SK-N-SH (cell line): ENCODE results near the gene NRDC. TPM values are rescaled to one million over a fixed set of nuclear protein-coding genes. Genes with fewer than 3 reads are reported as not detected.
A peak's percentile ranks its signal among the peaks of the same experiment; 100 is the strongest.

Source experiments
- CTCF ChIA-PET: fragments of 300-600, 350-600 bp; formaldehyde crosslinking; extraction: SDS; loops from one replicate; lab custom pipeline; 2021; lab: Yijun Ruan, JAX
- POLR2A ChIA-PET: fragments of 350-600 bp; sonication (Branson Sonifier 250); formaldehyde crosslinking; extraction: SDS; loops from one replicate; lab custom pipeline; 2020; ENCODE audit warnings: antibody characterized with exemption, inconsistent platforms; lab: Yijun Ruan, JAX
- DNase-seq: peaks from one replicate; pipeline ENCODE4 v3.0.0; 2012
- H2AFZ ChIP-seq: fragments of 200-600 bp; sonication (generic); 2 replicates; pipeline ENCODE4 v1.8.1; 2016; ENCODE audit warnings: antibody characterized with exemption, mild to moderate bottlenecking, low read depth
- H3F3A ChIP-seq: fragments of 200-600 bp; sonication (generic); replicated peaks from 2 replicates; pipeline ENCODE3; 2016; ENCODE audit warnings: antibody characterized with exemption, mild to moderate bottlenecking; ENCODE audit not compliant: insufficient read depth
- H3K27ac ChIP-seq, 2 experiments: fragments of 200-500 bp in 1 of 2; fragments of 200-600 bp in 1 of 2; sonication (Bioruptor generic) in 1 of 2; sonication (generic), shearing (Covaris generic) in 1 of 2; 2 replicates each; pipeline versions ENCODE4 v1.5.1 to v1.6.1; 2014 to 2016; ENCODE audit warnings: low read depth in 2 of 2, inconsistent platforms in 1 of 2, low read length in 1 of 2, mild to moderate bottlenecking in 1 of 2, mixed read lengths in 1 of 2
- H3K27me3 ChIP-seq: fragments of 200-600 bp; sonication (generic), shearing (Covaris generic); 2 replicates; pipeline ENCODE4 v1.6.1; 2016; ENCODE audit warnings: mixed run types; ENCODE audit not compliant: insufficient read depth
- H3K36me3 ChIP-seq, 2 experiments: fragments of 200-500 bp in 1 of 2; fragments of 200-600 bp in 1 of 2; sonication (Bioruptor generic) in 1 of 2; sonication (generic) in 1 of 2; replicated peaks in 1 of 2; 2 replicates each; pipeline versions ENCODE3 to v1.5.1; 2014 to 2016; ENCODE audit warnings: low read length in 1 of 2, mild to moderate bottlenecking in 1 of 2; ENCODE audit not compliant: insufficient read depth in 2 of 2, control insufficient read depth in 1 of 2
- H3K4me1 ChIP-seq, 2 experiments: fragments of 200-500 bp in 1 of 2; fragments of 200-600 bp in 1 of 2; sonication (Bioruptor generic) in 1 of 2; sonication (generic), shearing (Covaris generic) in 1 of 2; 2 replicates each; pipeline versions ENCODE4 v1.5.1 to v1.6.1; 2014 to 2016; ENCODE audit warnings: low read depth in 1 of 2, low read length in 1 of 2, mixed run types in 1 of 2; ENCODE audit not compliant: insufficient read depth in 2 of 2, control insufficient read depth in 1 of 2
- H3K4me2 ChIP-seq: fragments of 200-600 bp; sonication (generic), shearing (Covaris generic); 2 replicates; pipeline ENCODE4 v1.6.1; 2017; ENCODE audit warnings: mixed run types
- H3K4me3 ChIP-seq, 2 experiments: fragments of 200-500 bp in 1 of 2; fragments of 200-600 bp in 1 of 2; sonication (Bioruptor generic) in 1 of 2; sonication (generic), shearing (Covaris generic) in 1 of 2; 2 replicates each; pipeline versions ENCODE4 v1.5.1 to v1.8.1; 2014 to 2016; ENCODE audit warnings: low read depth in 2 of 2, inconsistent platforms in 1 of 2, low read length in 1 of 2, mild to moderate bottlenecking in 1 of 2, mixed read lengths in 1 of 2, moderate library complexity in 1 of 2
- H3K79me2 ChIP-seq: fragments of 200-600 bp; sonication (generic); 2 replicates; pipeline ENCODE4 v1.8.1; 2017; ENCODE audit warnings: mild to moderate bottlenecking; ENCODE audit not compliant: insufficient read depth
- H3K9ac ChIP-seq: fragments of 200-600 bp; sonication (generic); 2 replicates; pipeline ENCODE4 v1.6.1; 2017; ENCODE audit warnings: mixed run types
- H3K9me2 ChIP-seq: fragments of 200-600 bp; sonication (generic); 2 replicates; pipeline ENCODE4 v1.6.1; 2017; ENCODE audit warnings: mixed run types
- H3K9me3 ChIP-seq: fragments of 200-600 bp; sonication (generic); 2 replicates; pipeline ENCODE4 v1.6.1; 2017; ENCODE audit warnings: mixed run types, mild to moderate bottlenecking, moderate library complexity
- H4K20me1 ChIP-seq: fragments of 200-600 bp; sonication (generic); 2 replicates; pipeline ENCODE4 v1.6.1; 2017; ENCODE audit warnings: mild to moderate bottlenecking, mixed run types; ENCODE audit not compliant: insufficient read depth
- EP300 ChIP-seq, 2 experiments: IDR thresholded peaks; 2 replicates each; pipeline versions ENCODE4 v1.4.0 to v1.6.1; 2012; ENCODE audit warnings: borderline replicate concordance in 1 of 2, low read depth in 1 of 2, low read length in 1 of 2
- EZH2phosphoT487 ChIP-seq: fragments of 200-600 bp; sonication (generic); IDR thresholded peaks from 2 replicates; pipeline ENCODE4 v1.6.1; 2017; ENCODE audit warnings: low read depth, mixed run types, mild to moderate bottlenecking, antibody characterized with exemption, moderate library complexity, borderline replicate concordance
- FOSL2 ChIP-seq: IDR thresholded peaks from 2 replicates; pipeline ENCODE4 v1.4.0; 2012; ENCODE audit warnings: low read depth, mild to moderate bottlenecking, moderate library complexity, borderline replicate concordance
- FOXM1 ChIP-seq: IDR thresholded peaks from 2 replicates; pipeline ENCODE4 v1.4.0; 2012; ENCODE audit warnings: low read depth, mild to moderate bottlenecking
- GATA2 ChIP-seq: sonication (generic); formaldehyde crosslinking; IDR thresholded peaks from 2 replicates; pipeline ENCODE4 v1.5.0; 2020; ENCODE audit warnings: mild to moderate bottlenecking, missing genetic modification reagents
- JUND ChIP-seq: IDR thresholded peaks from 2 replicates; pipeline ENCODE4 v1.4.0; 2012
- MXI1 ChIP-seq: IDR thresholded peaks from 2 replicates; pipeline ENCODE4 v1.6.1; 2012; ENCODE audit warnings: mild to moderate bottlenecking, low read depth, low read length, improper control_type of control experiment
- NFIC ChIP-seq: IDR thresholded peaks from 2 replicates; pipeline ENCODE4 v1.4.0; 2012; ENCODE audit warnings: borderline replicate concordance
- RAD21 ChIP-seq: IDR thresholded peaks from 2 replicates; pipeline ENCODE4 v1.6.1; 2012; ENCODE audit warnings: mild to moderate bottlenecking, low read length
- RFX5 ChIP-seq: IDR thresholded peaks from 2 replicates; pipeline ENCODE4 v1.6.1; 2012; ENCODE audit warnings: mild to moderate bottlenecking, improper control_type of control experiment, low read length
- SMC3 ChIP-seq: IDR thresholded peaks from 2 replicates; pipeline ENCODE4 v1.6.1; 2012; ENCODE audit warnings: low read depth, low read length, improper control_type of control experiment
- WGBS: methylation state at CpG from one replicate; pipeline ENCODE4 v1.1.6; 2017; ENCODE audit warnings: low lambda C conversion rate; 5-methylcytosine and 5-hydroxymethylcytosine counted together
- polyA plus RNA-seq, 3 experiments: library from polyadenylated mRNA; depleted of rRNA; stranded (reverse); fragments of >200 nt; gene quantifications; 2 replicates each; pipeline ENCODE4 v1.2.3, GENCODE V29; 2012
- TF ChIP-seq, protein P1 (sequence below): fragments of 150-350 bp; IDR thresholded peaks from 2 replicates; pipeline ENCODE4 v1.6.1; 2017; ENCODE audit warnings: antibody characterized with exemption, low read length, low read depth, borderline replicate concordance
- TF ChIP-seq, protein P2 (sequence below): IDR thresholded peaks from 2 replicates; pipeline ENCODE4; 2012
- TF ChIP-seq, protein P3 (sequence below): fragments of 200-600 bp; sonication (generic); IDR thresholded peaks from 2 replicates; pipeline ENCODE4 v1.6.1; 2017; ENCODE audit warnings: antibody characterized with exemption, mild to moderate bottlenecking, moderate library complexity
- TF ChIP-seq, protein P4 (sequence below): IDR thresholded peaks from 2 replicates; pipeline ENCODE4 v1.4.0; 2012; ENCODE audit warnings: low read depth, borderline replicate concordance

The NRDC gene
- polyA plus RNA-seq, 1 of the 3 experiments (the other 2 are of a cell fraction): 84.8 TPM

DNA sequence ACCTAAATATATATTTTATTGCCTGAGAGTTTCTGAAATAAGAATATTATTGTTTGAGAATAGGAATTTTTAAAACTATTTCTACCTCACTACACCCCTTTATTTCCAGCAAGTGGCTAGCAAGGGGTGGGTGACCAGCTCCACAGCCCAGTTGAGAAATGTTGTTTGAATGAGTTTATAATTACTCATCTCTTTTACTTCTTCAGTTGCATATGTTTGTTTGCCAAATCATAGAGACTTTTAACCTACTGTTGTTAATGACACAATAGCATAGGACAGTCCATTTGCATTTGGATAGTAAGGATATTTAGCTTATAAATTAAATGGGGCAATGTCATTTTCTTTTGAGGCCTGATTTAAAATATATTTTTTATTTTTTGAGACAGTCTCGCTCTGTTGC, 127.8 kb downstream of the NRDC start:
- ChIA-PET POLR2A (no interaction called here), CTCF (interaction anchor here (1.1 to 2.8 kb wide), 2 partner anchors 13 to 18 kb away, joined by 3 to 12 read pairs; no protein-coding TSS in a partner anchor)
- Histone ChIP-seq H3F3A (peaks cover 15% of the 10 kb centered on the region), H3K9me3 (no peaks in the 10 kb centered on the region), H3K4me3 (no peak overlapping the region), H2AFZ (no peak overlapping the region), H3K9ac (no peak overlapping the region), H3K27me3 (no peaks in the 10 kb centered on the region), H3K79me2 (peaks cover 21% of the 10 kb centered on the region), H3K4me1 (peaks cover 0 to 9% of the 10 kb centered on the region in 2 experiments; a peak in 1 of 4 replicates), H3K27ac (no peak overlapping the region), H4K20me1 (no peaks in the 10 kb centered on the region), H3K9me2 (no peaks in the 10 kb centered on the region), H3K36me3 (peaks cover 21 to 78% of the 10 kb centered on the region in 2 experiments), H3K4me2 (no peak overlapping the region)
- WGBS: 94% methylated on average over 1 of the region's 1 CpG
- DNase-seq: no peak
- TF ChIP-seq FOXM1 (no peak), SMC3 (no peak), MXI1 (no peak), RAD21 (no peak), RFX5 (no peak)
- TF ChIP-seq, protein P1, sequence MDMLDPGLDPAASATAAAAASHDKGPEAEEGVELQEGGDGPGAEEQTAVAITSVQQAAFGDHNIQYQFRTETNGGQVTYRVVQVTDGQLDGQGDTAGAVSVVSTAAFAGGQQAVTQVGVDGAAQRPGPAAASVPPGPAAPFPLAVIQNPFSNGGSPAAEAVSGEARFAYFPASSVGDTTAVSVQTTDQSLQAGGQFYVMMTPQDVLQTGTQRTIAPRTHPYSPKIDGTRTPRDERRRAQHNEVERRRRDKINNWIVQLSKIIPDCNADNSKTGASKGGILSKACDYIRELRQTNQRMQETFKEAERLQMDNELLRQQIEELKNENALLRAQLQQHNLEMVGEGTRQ: no peak

DNA sequence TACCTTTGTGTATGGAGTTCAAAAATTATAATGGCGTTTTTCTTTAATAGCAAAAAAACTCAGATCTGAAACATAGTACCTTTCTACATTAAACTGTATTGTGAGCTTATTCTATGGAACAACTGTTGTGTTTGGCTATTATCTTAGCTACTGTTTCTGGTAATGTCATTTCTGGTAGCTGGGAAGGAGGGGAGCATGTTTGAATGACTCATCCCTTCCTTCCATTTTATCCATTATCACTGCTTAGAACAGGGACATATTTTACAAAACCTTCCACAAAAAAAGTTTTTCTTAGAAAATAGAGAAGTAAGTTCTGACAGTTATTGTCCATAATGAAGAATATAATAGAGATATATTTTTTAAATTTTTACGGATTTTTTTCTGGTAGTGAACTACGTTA, 128.3 kb downstream of the NRDC start:
- H3F3A ChIP-seq: peaks cover 15% of the 10 kb centered on the region
- peaks cover 21% of the 10 kb centered on the region for H3K79me2 ChIP-seq
- H3K9me3 ChIP-seq: no peaks in the 10 kb centered on the region
- CTCF ChIA-PET: interaction anchor here (1.1 to 2.8 kb wide), 2 partner anchors 13 to 19 kb away, joined by 3 to 12 read pairs; no protein-coding TSS in a partner anchor
- POLR2A ChIA-PET: no interaction called here
- H3K4me2 ChIP-seq: peak overlapping the region; percentile 30; the same call in 1 of the 2 replicates
- no peaks in the 10 kb centered on the region for H3K27me3 ChIP-seq
- DNase-seq: no peak
- no peaks in the 10 kb centered on the region for H4K20me1 ChIP-seq
- no peak overlapping the region for H3K4me3 ChIP-seq
- peak; percentile 33 for TF ChIP-seq JUND
- TF ChIP-seq, protein P2, sequence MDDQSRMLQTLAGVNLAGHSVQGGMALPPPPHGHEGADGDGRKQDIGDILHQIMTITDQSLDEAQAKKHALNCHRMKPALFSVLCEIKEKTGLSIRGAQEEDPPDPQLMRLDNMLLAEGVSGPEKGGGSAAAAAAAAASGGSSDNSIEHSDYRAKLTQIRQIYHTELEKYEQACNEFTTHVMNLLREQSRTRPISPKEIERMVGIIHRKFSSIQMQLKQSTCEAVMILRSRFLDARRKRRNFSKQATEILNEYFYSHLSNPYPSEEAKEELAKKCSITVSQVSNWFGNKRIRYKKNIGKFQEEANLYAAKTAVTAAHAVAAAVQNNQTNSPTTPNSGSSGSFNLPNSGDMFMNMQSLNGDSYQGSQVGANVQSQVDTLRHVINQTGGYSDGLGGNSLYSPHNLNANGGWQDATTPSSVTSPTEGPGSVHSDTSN: no peak
- peak; percentile 44; the same call in 1 of the 2 replicates for TF ChIP-seq FOSL2
- H3K9ac ChIP-seq: no peak overlapping the region
- H3K27ac ChIP-seq: peak overlapping the region in 1 of 2 experiments; percentile 19; a peak in 1 of 4 replicates
- peaks cover 16 to 78% of the 10 kb centered on the region in 2 experiments for H3K36me3 ChIP-seq
- no peaks in the 10 kb centered on the region for H3K9me2 ChIP-seq
- H2AFZ ChIP-seq: no peak overlapping the region
- 93% methylated on average over 3 of the region's 3 CpGs for WGBS
- peaks cover 0 to 9% of the 10 kb centered on the region in 2 experiments; a peak in 2 of 4 replicates for H3K4me1 ChIP-seq

DNA sequence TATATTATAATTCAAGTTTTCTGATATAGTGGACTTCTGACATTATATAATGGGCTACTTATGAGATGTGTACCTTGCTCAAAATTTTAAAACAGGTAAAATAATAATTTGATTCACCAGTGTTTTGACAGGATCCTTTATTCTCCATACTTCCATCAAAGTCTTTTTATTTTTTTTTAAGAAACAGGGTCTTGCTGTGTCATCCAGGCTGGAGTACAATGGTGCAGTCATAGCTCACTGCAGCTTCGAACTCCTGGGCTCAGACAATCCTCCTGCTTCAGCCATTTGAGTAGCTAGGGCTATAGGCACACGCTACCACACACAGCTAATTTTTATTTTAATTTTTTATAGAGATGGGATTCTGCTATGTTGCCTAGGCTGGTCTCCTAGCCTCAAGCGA, 129.4 kb downstream of the NRDC start:
- H3K9me2 ChIP-seq: no peaks in the 10 kb centered on the region
- peaks cover 15% of the 10 kb centered on the region for H3F3A ChIP-seq
- no peaks in the 10 kb centered on the region for H3K27me3 ChIP-seq
- CTCF ChIA-PET: interaction anchor here (1.2 to 1.4 kb wide), 2 partner anchors 20 to 180 kb away, joined by 3 to 4 read pairs; no protein-coding TSS in a partner anchor
- peaks cover 30% of the 10 kb centered on the region for H3K79me2 ChIP-seq
- no peak overlapping the region for H3K4me2 ChIP-seq
- peaks cover 0 to 9% of the 10 kb centered on the region in 2 experiments; a peak in 2 of 4 replicates for H3K4me1 ChIP-seq
- 99% methylated on average over 3 of the region's 3 CpGs for WGBS
- H3K36me3 ChIP-seq: peaks cover 15 to 67% of the 10 kb centered on the region in 2 experiments
- DNase-seq: no peak
- H4K20me1 ChIP-seq: no peaks in the 10 kb centered on the region
- H2AFZ ChIP-seq: no peak overlapping the region
- no peak overlapping the region for H3K9ac ChIP-seq
- H3K27ac ChIP-seq: no peak overlapping the region
- no peak overlapping the region for H3K4me3 ChIP-seq
- POLR2A ChIA-PET: no interaction called here
- no peaks in the 10 kb centered on the region for H3K9me3 ChIP-seq
- TF ChIP-seq, protein P3, sequence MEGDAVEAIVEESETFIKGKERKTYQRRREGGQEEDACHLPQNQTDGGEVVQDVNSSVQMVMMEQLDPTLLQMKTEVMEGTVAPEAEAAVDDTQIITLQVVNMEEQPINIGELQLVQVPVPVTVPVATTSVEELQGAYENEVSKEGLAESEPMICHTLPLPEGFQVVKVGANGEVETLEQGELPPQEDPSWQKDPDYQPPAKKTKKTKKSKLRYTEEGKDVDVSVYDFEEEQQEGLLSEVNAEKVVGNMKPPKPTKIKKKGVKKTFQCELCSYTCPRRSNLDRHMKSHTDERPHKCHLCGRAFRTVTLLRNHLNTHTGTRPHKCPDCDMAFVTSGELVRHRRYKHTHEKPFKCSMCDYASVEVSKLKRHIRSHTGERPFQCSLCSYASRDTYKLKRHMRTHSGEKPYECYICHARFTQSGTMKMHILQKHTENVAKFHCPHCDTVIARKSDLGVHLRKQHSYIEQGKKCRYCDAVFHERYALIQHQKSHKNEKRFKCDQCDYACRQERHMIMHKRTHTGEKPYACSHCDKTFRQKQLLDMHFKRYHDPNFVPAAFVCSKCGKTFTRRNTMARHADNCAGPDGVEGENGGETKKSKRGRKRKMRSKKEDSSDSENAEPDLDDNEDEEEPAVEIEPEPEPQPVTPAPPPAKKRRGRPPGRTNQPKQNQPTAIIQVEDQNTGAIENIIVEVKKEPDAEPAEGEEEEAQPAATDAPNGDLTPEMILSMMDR: no peak
- TF ChIP-seq, protein P1: no peak
- no peak for TF ChIP-seq FOXM1
- TF ChIP-seq GATA2 (CRISPR knock-in tag): no peak
- no peak for TF ChIP-seq RFX5
- TF ChIP-seq EZH2phosphoT487: no peak
- TF ChIP-seq EP300 (IDR thresholded peaks at IDR 0.05; ENCODE audit: borderline replicate concordance in 1 of 2, low read depth in 1 of 2, low read length in 1 of 2): no peak
- no peak for TF ChIP-seq FOSL2
- TF ChIP-seq, protein P4, sequence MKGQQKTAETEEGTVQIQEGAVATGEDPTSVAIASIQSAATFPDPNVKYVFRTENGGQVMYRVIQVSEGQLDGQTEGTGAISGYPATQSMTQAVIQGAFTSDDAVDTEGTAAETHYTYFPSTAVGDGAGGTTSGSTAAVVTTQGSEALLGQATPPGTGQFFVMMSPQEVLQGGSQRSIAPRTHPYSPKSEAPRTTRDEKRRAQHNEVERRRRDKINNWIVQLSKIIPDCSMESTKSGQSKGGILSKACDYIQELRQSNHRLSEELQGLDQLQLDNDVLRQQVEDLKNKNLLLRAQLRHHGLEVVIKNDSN: no peak
- TF ChIP-seq NFIC: no peak
